Bone marrow (tissue), 2 donors: ENCODE results near the gene DCT.

Source experiments
- DNase-seq, 2 donors: peaks; one replicate each; lab custom pipeline; 2025; lab: John Stamatoyannopoulos, UW

Gene DCT

GRCh38 chr13:94454334-94454733 lies 25.1 kb downstream of the DCT start:
- no peak for DNase-seq

- no peak for DNase-seq
These were observed 34.7 kb downstream of the DCT start for GRCh38 chr13:94444826-94445225.

GRCh38 chr13:94435604-94436226 lies 43.8 kb downstream of the DCT start:
- peak in 1 of 2 donors; percentile 34 for DNase-seq

- no peak for DNase-seq
These were observed 46.2 kb downstream of the DCT start for GRCh38 chr13:94433055-94433961.

GRCh38 chr13:94431987-94432386 lies 47.5 kb downstream of the DCT start:
- DNase-seq = no peak

GRCh38 chr13:94431574-94431973 lies 47.9 kb downstream of the DCT start:
- DNase-seq = no peak

GRCh38 chr13:94427313-94427953 lies 52.0 kb downstream of the DCT start:
- no peak for DNase-seq

GRCh38 chr13:94419925-94420305 lies 59.6 kb downstream of the DCT start:
- DNase-seq = no peak

- peak in 1 of 2 donors; percentile 15 for DNase-seq
These were observed 60.1 kb downstream of the DCT start for GRCh38 chr13:94419304-94419924.

GRCh38 chr13:94417294-94417693 lies 62.2 kb downstream of the DCT start:
- no peak for DNase-seq

- DNase-seq = no peak
These were observed 62.9 kb downstream of the DCT start for GRCh38 chr13:94416454-94417080.

GRCh38 chr13:94415500-94416237 lies 63.8 kb downstream of the DCT start:
- no peak for DNase-seq

- DNase-seq = no peak
These were observed 64.8 kb downstream of the DCT start for GRCh38 chr13:94414708-94415107.

GRCh38 chr13:94414141-94414540 lies 65.3 kb downstream of the DCT start:
- DNase-seq = no peak

GRCh38 chr13:94413598-94413944 lies 65.9 kb downstream of the DCT start:
- DNase-seq = no peak

- DNase-seq = no peak
These were observed 66.4 kb downstream of the DCT start for GRCh38 chr13:94412870-94413597.

GRCh38 chr13:94411747-94412146 lies 67.7 kb downstream of the DCT start:
- DNase-seq = no peak

GRCh38 chr13:94408314-94409036 lies 71.0 kb downstream of the DCT start:
- DNase-seq = no peak

- DNase-seq = no peak
These were observed 78.6 kb downstream of the DCT start for GRCh38 chr13:94400874-94401273.

GRCh38 chr13:94399812-94400211 lies 79.7 kb downstream of the DCT start:
- no peak for DNase-seq
